Measurements from ENCODE around the gene ANKS3. TPM values are rescaled to one million over a fixed set of nuclear protein-coding genes. Genes with fewer than 3 reads are reported as not detected.

Gene ANKS3
- total and polyA plus RNA-seq, 2 donors (not counting 1 experiment from before 2014, with no cell fraction given) = 26.5 to 31.9 TPM

DNA sequence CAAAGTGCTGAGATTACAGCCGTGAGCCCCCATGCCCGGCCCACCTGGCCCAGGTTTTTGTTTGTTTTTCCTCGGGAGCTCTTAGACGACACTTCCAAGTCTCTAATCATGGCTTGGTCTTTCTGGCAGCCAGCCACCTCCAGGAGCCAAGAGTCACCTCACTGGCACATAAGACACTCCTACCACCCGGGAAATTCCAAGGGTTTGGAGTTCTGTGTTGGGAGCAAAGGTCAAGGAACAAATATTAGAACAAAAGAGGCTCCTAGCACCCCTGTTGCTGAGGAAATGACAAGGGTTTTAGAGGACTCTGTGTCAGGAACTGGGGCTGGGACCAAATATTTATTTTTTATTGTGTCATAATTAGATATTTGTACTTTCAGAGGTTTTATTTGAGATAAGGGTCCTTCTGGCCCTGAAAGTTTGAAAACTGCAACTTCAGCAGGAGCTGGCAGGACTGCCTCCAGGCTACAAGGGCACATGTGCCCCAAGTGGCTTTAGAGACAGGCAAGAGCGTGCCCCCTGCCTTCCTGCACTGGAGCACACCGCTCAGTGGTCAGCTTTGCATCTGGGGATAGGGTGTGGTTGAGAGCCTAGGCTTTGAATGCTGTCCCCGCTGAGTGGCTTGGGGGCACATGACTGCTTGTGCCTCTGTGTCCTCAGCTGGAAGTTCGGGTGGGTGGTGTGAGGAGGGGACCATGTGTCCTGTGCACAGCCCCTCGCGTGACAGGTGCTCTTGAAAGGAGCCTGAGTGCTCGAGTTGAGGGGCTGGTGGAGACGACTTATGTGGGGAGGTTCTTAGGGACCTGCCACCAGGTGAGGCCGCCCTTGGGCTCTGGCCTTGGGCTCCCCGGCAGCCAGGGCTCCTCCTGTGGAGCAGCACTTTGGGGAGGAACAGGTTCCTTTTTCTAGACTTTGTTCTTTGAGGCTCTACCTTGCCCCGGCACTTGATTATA, 79.8 kb downstream of the ANKS3 start:
- Mint-ChIP-seq H3K9me3 (ENCODE audit: insufficient read depth) (no peaks in the 10 kb centered on the region), H3K27ac (no peak overlapping the region), H3K27me3 (no peaks in the 10 kb centered on the region), H3K4me1 (peaks cover 21% of the 10 kb centered on the region), H3K4me3 (no peak overlapping the region)
- DNase-seq (no peak), ATAC-seq (ENCODE audit: low read depth) (no peak)
- Histone ChIP-seq H3K79me2 (ENCODE audit: control insufficient read depth, insufficient read depth, low read length) (peaks cover 23% of the 10 kb centered on the region), H3K36me3 (replicated peaks in 1 of 2; ENCODE audit: control extremely low read depth in 1 of 2, control insufficient read depth in 1 of 2, extremely low read depth in 1 of 2, insufficient read depth in 2 of 2, low read length in 1 of 2) (peaks cover 0 to 55% of the 10 kb centered on the region in 2 experiments), H3K4me1 (ENCODE audit: control insufficient read depth in 2 of 2, insufficient read depth in 2 of 2, low read length in 2 of 2) (peaks cover 0 to 20% of the 10 kb centered on the region in 2 donors), H2AFZ (ENCODE audit: insufficient read depth, low read depth, low read length, poor library complexity, severe bottlenecking) (no peak overlapping the region), H3K27me3 (replicated peaks in 1 of 4; ENCODE audit: control extremely low read depth in 1 of 4, control insufficient read depth in 3 of 4, insufficient read depth in 4 of 4, low read length in 3 of 4) (no peaks in the 10 kb centered on the region), H3K9ac (ENCODE audit: low read length) (no peak overlapping the region), H3K4me2 (replicated peaks; ENCODE audit: low read depth, low read length, poor library complexity, severe bottlenecking) (no peak overlapping the region), H4K20me1 (ENCODE audit: control insufficient read depth, insufficient read depth, low read length, poor library complexity, severe bottlenecking) (peaks cover 49% of the 10 kb centered on the region), H3K27ac (ENCODE audit: low read length in 2 of 2) (no peak overlapping the region), H3K4me3 (ENCODE audit: control extremely low read depth in 1 of 5, extremely low read depth in 1 of 5, insufficient read depth in 1 of 5, low read depth in 2 of 5, low read length in 4 of 5) (no peak overlapping the region), H3K9me3 (ENCODE audit: control extremely low read depth in 1 of 3, control insufficient read depth in 2 of 3, insufficient read depth in 1 of 3, low read length in 2 of 3) (peaks cover 0 to 4% (median 0%) of the 10 kb centered on the region in 3 donors)
- no peak for TF ChIP-seq EZH2 (IDR thresholded peaks at IDR 0.05; ENCODE audit: borderline replicate concordance, insufficient read depth, low read depth, low read length, poor library complexity, severe bottlenecking)
- TF ChIP-seq, protein P1, sequence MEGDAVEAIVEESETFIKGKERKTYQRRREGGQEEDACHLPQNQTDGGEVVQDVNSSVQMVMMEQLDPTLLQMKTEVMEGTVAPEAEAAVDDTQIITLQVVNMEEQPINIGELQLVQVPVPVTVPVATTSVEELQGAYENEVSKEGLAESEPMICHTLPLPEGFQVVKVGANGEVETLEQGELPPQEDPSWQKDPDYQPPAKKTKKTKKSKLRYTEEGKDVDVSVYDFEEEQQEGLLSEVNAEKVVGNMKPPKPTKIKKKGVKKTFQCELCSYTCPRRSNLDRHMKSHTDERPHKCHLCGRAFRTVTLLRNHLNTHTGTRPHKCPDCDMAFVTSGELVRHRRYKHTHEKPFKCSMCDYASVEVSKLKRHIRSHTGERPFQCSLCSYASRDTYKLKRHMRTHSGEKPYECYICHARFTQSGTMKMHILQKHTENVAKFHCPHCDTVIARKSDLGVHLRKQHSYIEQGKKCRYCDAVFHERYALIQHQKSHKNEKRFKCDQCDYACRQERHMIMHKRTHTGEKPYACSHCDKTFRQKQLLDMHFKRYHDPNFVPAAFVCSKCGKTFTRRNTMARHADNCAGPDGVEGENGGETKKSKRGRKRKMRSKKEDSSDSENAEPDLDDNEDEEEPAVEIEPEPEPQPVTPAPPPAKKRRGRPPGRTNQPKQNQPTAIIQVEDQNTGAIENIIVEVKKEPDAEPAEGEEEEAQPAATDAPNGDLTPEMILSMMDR (IDR thresholded peaks at IDR 0.05) = no peak
- ChIA-PET POLR2A (no interaction called here), CTCF (no interaction called here)
- intact Hi-C loops (cut with micrococcal nuclease) = no loop called here
- 97% methylated on average over 14 of the region's 16 CpGs for WGBS (ENCODE audit: insufficient coverage)

DNA sequence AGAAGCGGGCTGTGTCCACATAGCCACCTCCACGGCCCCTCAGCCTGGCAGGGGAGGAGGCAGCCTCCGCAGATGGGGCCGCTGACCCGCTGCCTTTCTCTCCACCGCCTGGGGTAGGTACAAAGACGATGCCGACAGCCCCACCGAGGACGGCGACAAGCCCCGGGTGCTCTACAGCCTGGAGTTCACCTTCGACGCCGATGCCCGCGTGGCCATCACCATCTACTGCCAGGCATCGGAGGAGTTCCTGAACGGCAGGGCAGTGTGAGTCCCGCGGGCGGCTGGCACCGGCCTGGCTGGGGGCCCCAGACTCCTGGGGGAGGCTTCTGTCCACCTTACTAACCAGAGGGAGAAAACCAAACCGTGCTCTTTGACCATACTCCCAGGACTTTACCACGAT, 81.5 kb downstream of the ANKS3 start:
- no peak for ATAC-seq (ENCODE audit: low read depth)
- WGBS (ENCODE audit: insufficient coverage) = 98% methylated on average over 18 of the region's 25 CpGs

More for the DNA sequence above, 81.5 kb downstream of the ANKS3 start:
- CTCF ChIA-PET = no interaction called here
- no peak overlapping the region for H3K4me3 ChIP-seq (ENCODE audit: control extremely low read depth in 1 of 5, extremely low read depth in 1 of 5, insufficient read depth in 1 of 5, low read depth in 2 of 5, low read length in 4 of 5)
- Mint-ChIP-seq H3K9me3 (ENCODE audit: insufficient read depth) (no peaks in the 10 kb centered on the region), H3K4me3 (no peak overlapping the region), H3K4me1 (peaks cover 23% of the 10 kb centered on the region), H3K27ac (no peak overlapping the region), H3K27me3 (no peaks in the 10 kb centered on the region)
- H3K36me3 ChIP-seq (replicated peaks in 1 of 2; ENCODE audit: control extremely low read depth in 1 of 2, control insufficient read depth in 1 of 2, extremely low read depth in 1 of 2, insufficient read depth in 2 of 2, low read length in 1 of 2) = peaks cover 0 to 46% of the 10 kb centered on the region in 2 experiments
- peaks cover 36% of the 10 kb centered on the region for H3K79me2 ChIP-seq (ENCODE audit: control insufficient read depth, insufficient read depth, low read length)
- no peak overlapping the region for H3K27ac ChIP-seq (ENCODE audit: low read length in 2 of 2)
- no peaks in the 10 kb centered on the region for H3K27me3 ChIP-seq (replicated peaks in 1 of 4; ENCODE audit: control extremely low read depth in 1 of 4, control insufficient read depth in 3 of 4, insufficient read depth in 4 of 4, low read length in 3 of 4)
- H3K4me2 ChIP-seq (replicated peaks; ENCODE audit: low read depth, low read length, poor library complexity, severe bottlenecking) = no peak overlapping the region
- DNase-seq = no peak
- H3K4me1 ChIP-seq (ENCODE audit: control insufficient read depth in 2 of 2, insufficient read depth in 2 of 2, low read length in 2 of 2) = peaks cover 0 to 20% of the 10 kb centered on the region in 2 donors
- no peak overlapping the region for H3K9ac ChIP-seq (ENCODE audit: low read length)
- intact Hi-C loops (cut with micrococcal nuclease) = no loop called here
- TF ChIP-seq, protein P1 (IDR thresholded peaks at IDR 0.05) = no peak
- no peak overlapping the region for H2AFZ ChIP-seq (ENCODE audit: insufficient read depth, low read depth, low read length, poor library complexity, severe bottlenecking)
- H3K9me3 ChIP-seq (ENCODE audit: control extremely low read depth in 1 of 3, control insufficient read depth in 2 of 3, insufficient read depth in 1 of 3, low read length in 2 of 3) = peaks cover 0 to 4% (median 0%) of the 10 kb centered on the region in 3 donors
- peaks cover 66% of the 10 kb centered on the region for H4K20me1 ChIP-seq (ENCODE audit: control insufficient read depth, insufficient read depth, low read length, poor library complexity, severe bottlenecking)
- POLR2A ChIA-PET = no interaction called here
